ENCODE results near the gene RRAD. TPM values are rescaled to one million over a fixed set of nuclear protein-coding genes. Genes with fewer than 3 reads are reported as not detected.

RRAD gene
- total and polyA plus RNA-seq, 2 of the 4 experiments (the other 2 are of a cell fraction) = 1.3 to 2.1 TPM

DNA sequence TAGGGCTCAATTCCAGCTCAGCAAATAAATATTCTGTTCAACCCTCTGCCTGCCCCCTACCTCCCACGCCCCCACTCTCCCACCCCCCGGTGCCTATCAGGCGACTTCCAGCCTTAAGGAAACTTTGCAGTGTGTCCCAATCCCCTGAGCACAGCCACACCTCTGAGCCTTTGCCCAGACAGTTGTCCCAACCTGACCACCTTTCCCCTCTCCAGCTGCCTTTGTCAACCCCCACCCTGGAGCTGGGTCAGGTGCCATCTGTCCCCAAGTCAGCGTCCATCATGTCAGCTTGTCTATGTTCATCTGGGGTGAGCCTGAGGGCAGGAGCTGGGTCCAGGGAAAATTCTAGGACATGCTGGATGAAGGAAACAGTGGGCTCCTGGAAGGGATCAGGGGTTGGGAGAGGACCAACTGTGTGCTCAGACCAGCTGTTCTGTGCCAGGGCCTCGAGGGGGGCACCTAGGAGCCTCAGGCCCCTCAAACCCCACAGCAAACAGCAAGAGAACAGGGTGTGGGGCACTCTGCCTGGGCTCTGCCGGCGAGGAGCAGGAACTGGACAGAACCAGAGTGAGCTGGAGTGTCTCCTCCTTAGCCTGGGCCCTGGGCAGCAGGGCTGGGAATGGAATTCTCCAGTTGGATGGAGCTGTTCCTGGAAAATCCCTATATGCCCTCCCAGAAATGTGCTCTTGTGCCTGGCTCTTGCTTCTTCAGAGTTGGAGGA is 24.5 kb downstream of the RRAD start:
- 0 out of 2 replicates have a peak, but pooled peaks have one; percentile 12 for ATAC-seq (ENCODE audit: low read depth)
- peak overlapping the region; percentile 90 for H4K5ac ChIP-seq (ENCODE audit: low read depth, low read length)
- peak overlapping the region; percentile 93 for H3K14ac ChIP-seq (replicated peaks; ENCODE audit: low read depth, low read length)
- H3K27ac ChIP-seq (ENCODE audit: insufficient read depth, low read length) = peak overlapping the region; percentile 95
- H3K9me3 ChIP-seq (ENCODE audit: control insufficient read depth, insufficient read depth, low read length) = no peaks in the 10 kb centered on the region
- H2AFZ ChIP-seq (replicated peaks; ENCODE audit: low read length, poor library complexity) = peak overlapping the region; percentile 61
- no peak for DNase-seq
- no peaks in the 10 kb centered on the region for H3K27me3 ChIP-seq (ENCODE audit: control insufficient read depth, insufficient read depth, low read length)
- in situ Hi-C loops (cut with MboI; ENCODE audit: low sequenced_read_pairs) (no loop called here), dilution Hi-C loops (cut with HindIII; ENCODE audit: low sequenced_read_pairs, unreplicated experiment) (no loop called here), intact Hi-C loops (cut with micrococcal nuclease) (no loop called here)
- H3K56ac ChIP-seq (ENCODE audit: extremely low read depth, insufficient read depth, low read length) = peak overlapping the region; percentile 41; the same call in 1 of the 2 replicates
- peak overlapping the region; percentile 90 for H4K91ac ChIP-seq (ENCODE audit: insufficient read depth, low read depth, low read length)
- H3K18ac ChIP-seq (ENCODE audit: low read depth, low read length) = peak overlapping the region; percentile 62
- H2BK20ac ChIP-seq (ENCODE audit: low read depth, low read length) = peak overlapping the region; percentile 94
- peak overlapping the region; percentile 97; the same call in 2 of the 3 replicates for H2BK15ac ChIP-seq (ENCODE audit: low read depth, low read length)
- BruUV-seq (replicated peaks) = no TSS peak
- H3K9me1 ChIP-seq (ENCODE audit: insufficient read depth, low read length) = peaks cover 48% of the 10 kb centered on the region
- H2AK5ac ChIP-seq (ENCODE audit: low read depth, low read length) = peak overlapping the region; percentile 89
- H3K4me3 ChIP-seq (ENCODE audit: insufficient read depth, low read depth, low read length) = no peak overlapping the region
- H2BK5ac ChIP-seq (ENCODE audit: low read depth, low read length, poor library complexity, severe bottlenecking) = peak overlapping the region; percentile 52
- peaks cover 0 to 10% of the 10 kb centered on the region in 2 experiments; a peak in 2 of 4 replicates for H3K79me1 ChIP-seq (ENCODE audit: low read depth in 1 of 2, low read length in 2 of 2)
- peak overlapping the region; percentile 48 to 86; a peak in 2 of 4 replicates for H4K8ac ChIP-seq (ENCODE audit: low read depth in 2 of 2, low read length in 2 of 2)
- POLR2A ChIA-PET (ENCODE audit: unreplicated experiment) = interaction anchor here (0.5 kb wide), 1 partner anchor 18 kb away, joined by 3 read pairs; no protein-coding TSS in a partner anchor
- no peaks in the 10 kb centered on the region for H3K36me3 ChIP-seq (ENCODE audit: control insufficient read depth, insufficient read depth, low read length)
- no peaks in the 10 kb centered on the region for H4K20me1 ChIP-seq (ENCODE audit: insufficient read depth, low read length)
- no peak overlapping the region for H3K4me2 ChIP-seq (ENCODE audit: low read depth, low read length)
- peaks cover 48% of the 10 kb centered on the region for H3K4me1 ChIP-seq (ENCODE audit: control insufficient read depth, insufficient read depth, low read length)
- peak overlapping the region; percentile 92 for H2BK120ac ChIP-seq (ENCODE audit: low read depth, low read length)
- CTCF ChIA-PET = interaction anchor here (1.6 kb wide), 1 partner anchor 28 kb away, joined by 3 read pairs; no protein-coding TSS in a partner anchor
- no CpG with 5 or more reads among the region's 7 CpGs for WGBS, 2 experiments (ENCODE audit: extremely low coverage in 2 of 2, insufficient read length in 1 of 2)
- H2AK9ac ChIP-seq (replicated peaks; ENCODE audit: low read depth, low read length, poor library complexity) = peak overlapping the region; percentile 76
- H3K4ac ChIP-seq (ENCODE audit: low read depth, low read length) = peak overlapping the region; percentile 90
- H3K9ac ChIP-seq (ENCODE audit: low read depth, low read length) = no peak overlapping the region
- peak overlapping the region; percentile 69; the same call in 1 of the 2 replicates for H3K23ac ChIP-seq (ENCODE audit: low read depth, low read length)
- no peak for TF ChIP-seq BHLHE40 (IDR thresholded peaks at IDR 0.05; ENCODE audit: low read depth, low read length)
- no peak for TF ChIP-seq FOS (IDR thresholded peaks at IDR 0.05; ENCODE audit: low read depth, low read length)
- no peak for TF ChIP-seq RCOR1 (IDR thresholded peaks at IDR 0.05; ENCODE audit: insufficient replicate concordance, low read length)
- TF ChIP-seq MXI1 (IDR thresholded peaks at IDR 0.05; ENCODE audit: borderline replicate concordance, low read depth, low read length) = no peak
- no peak for TF ChIP-seq POLR2A (IDR thresholded peaks at IDR 0.05; ENCODE audit: low read depth, low read length)
- TF ChIP-seq RAD21 (IDR thresholded peaks at IDR 0.05; ENCODE audit: low read length) = no peak
- no peak for TF ChIP-seq MAFK (IDR thresholded peaks at IDR 0.05; ENCODE audit: low read depth, low read length)
- TF ChIP-seq CEBPB (IDR thresholded peaks at IDR 0.05; ENCODE audit: low read depth, low read length) = no peak
- TF ChIP-seq RFX5 (IDR thresholded peaks at IDR 0.05; ENCODE audit: low read depth, low read length) = no peak
- TF ChIP-seq CHD1 (IDR thresholded peaks at IDR 0.05; ENCODE audit: low read depth, low read length) = no peak
- TF ChIP-seq ELK1 (IDR thresholded peaks at IDR 0.05; ENCODE audit: borderline replicate concordance, low read depth, low read length) = no peak
- no peak for TF ChIP-seq USF2 (IDR thresholded peaks at IDR 0.05; ENCODE audit: low read depth, low read length)
- no peak for TF ChIP-seq SMC3 (IDR thresholded peaks at IDR 0.05; ENCODE audit: low read depth, low read length)
- TF ChIP-seq MAZ (IDR thresholded peaks at IDR 0.05; ENCODE audit: borderline replicate concordance, low read depth, low read length) = no peak
- no peak for TF ChIP-seq NFE2L2 (IDR thresholded peaks at IDR 0.05; ENCODE audit: low read depth, low read length)

Data from IMR-90 (cell line).